OCI-LY1 (cell line): ENCODE data around the gene AJM1.

Experiments used
- H2AFZ ChIP-seq: fragments of 200-600 bp; sonication (generic), shearing (Covaris generic); 2 replicates; pipeline ENCODE4 v1.6.0; 2014; ENCODE audit warnings: antibody characterized with exemption, mild to moderate bottlenecking, low read length
- H3F3A ChIP-seq: fragments of 200-600 bp; sonication (generic), shearing (Covaris generic); 2 replicates; pipeline ENCODE4 v1.6.0; 2014; ENCODE audit warnings: mild to moderate bottlenecking, antibody characterized with exemption, low read length, moderate library complexity; ENCODE audit not compliant: insufficient read depth
- H3K27ac ChIP-seq: fragments of 200-600 bp; sonication (generic); 2 replicates; pipeline ENCODE4 v1.5.1; 2014; ENCODE audit warnings: low read length, mixed run types, mild to moderate bottlenecking, low read depth; ENCODE audit not compliant: poor library complexity, severe bottlenecking
- H3K27me3 ChIP-seq: fragments of 200-600 bp; sonication (generic); 2 replicates; pipeline ENCODE4 v1.6.0; 2014; ENCODE audit warnings: antibody characterized with exemption, mild to moderate bottlenecking, low read length, moderate library complexity; ENCODE audit not compliant: insufficient read depth
- H3K36me3 ChIP-seq: fragments of 200-600 bp; sonication (generic); 2 replicates; pipeline ENCODE4 v1.6.1; 2014; ENCODE audit warnings: mild to moderate bottlenecking, antibody characterized with exemption, low read length, moderate library complexity, mixed read lengths; ENCODE audit not compliant: insufficient read depth
- H3K4me1 ChIP-seq: fragments of 200-600 bp; sonication (generic); 2 replicates; pipeline ENCODE4 v1.5.1; 2014; ENCODE audit warnings: mild to moderate bottlenecking, low read length, moderate library complexity; ENCODE audit not compliant: insufficient read depth, severe bottlenecking
- H3K4me2 ChIP-seq: fragments of 200-600 bp; sonication (generic), shearing (Covaris generic); 2 replicates; pipeline ENCODE4 v1.6.1; 2014; ENCODE audit warnings: low read length
- H3K4me3 ChIP-seq: fragments of 200-600 bp; sonication (generic); 2 replicates; pipeline ENCODE4 v1.5.1; 2014; ENCODE audit warnings: low read length, low read depth, mild to moderate bottlenecking, mixed read lengths; ENCODE audit not compliant: poor library complexity, severe bottlenecking
- H3K79me2 ChIP-seq: fragments of 200-600 bp; shearing (Covaris generic); 2 replicates; pipeline ENCODE4 v1.6.1; 2016; ENCODE audit warnings: mixed run types, low read length, mixed read lengths; ENCODE audit not compliant: insufficient read depth
- H3K9ac ChIP-seq: fragments of 200-600 bp; sonication (generic), shearing (Covaris generic); 2 replicates; pipeline ENCODE4 v1.6.1; 2014; ENCODE audit warnings: mild to moderate bottlenecking, low read length, mixed read lengths
- H3K9me2 ChIP-seq: fragments of 200-600 bp; sonication (generic), shearing (Covaris generic); 2 replicates; pipeline ENCODE4 v1.6.1; 2014; ENCODE audit warnings: low read depth, mild to moderate bottlenecking, low read length, mixed read lengths
- H3K9me3 ChIP-seq: fragments of 200-600 bp; shearing (Covaris generic); 2 replicates; pipeline ENCODE4 v1.6.1; 2014; ENCODE audit warnings: low read length, mixed read lengths
- H4K20me1 ChIP-seq: fragments of 200-600 bp; sonication (generic), shearing (Covaris generic); 2 replicates; pipeline ENCODE4 v1.6.0; 2016; ENCODE audit warnings: mild to moderate bottlenecking, low read length; ENCODE audit not compliant: insufficient read depth
- CTCF ChIP-seq: fragments of 200-600 bp; sonication (generic), shearing (Covaris generic); IDR thresholded peaks from 2 replicates; pipeline ENCODE4 v1.5.1; 2017; ENCODE audit warnings: mild to moderate bottlenecking, antibody characterized with exemption, low read length, moderate library complexity, mixed read lengths
- EZH2 ChIP-seq: fragments of 200-600 bp; sonication (generic), shearing (Covaris generic); IDR thresholded peaks from 2 replicates; pipeline ENCODE4 v1.8.0; 2017; ENCODE audit warnings: borderline replicate concordance, mixed run types, mild to moderate bottlenecking, antibody characterized with exemption, low read length, moderate library complexity, mixed read lengths

Gene AJM1

DNA sequence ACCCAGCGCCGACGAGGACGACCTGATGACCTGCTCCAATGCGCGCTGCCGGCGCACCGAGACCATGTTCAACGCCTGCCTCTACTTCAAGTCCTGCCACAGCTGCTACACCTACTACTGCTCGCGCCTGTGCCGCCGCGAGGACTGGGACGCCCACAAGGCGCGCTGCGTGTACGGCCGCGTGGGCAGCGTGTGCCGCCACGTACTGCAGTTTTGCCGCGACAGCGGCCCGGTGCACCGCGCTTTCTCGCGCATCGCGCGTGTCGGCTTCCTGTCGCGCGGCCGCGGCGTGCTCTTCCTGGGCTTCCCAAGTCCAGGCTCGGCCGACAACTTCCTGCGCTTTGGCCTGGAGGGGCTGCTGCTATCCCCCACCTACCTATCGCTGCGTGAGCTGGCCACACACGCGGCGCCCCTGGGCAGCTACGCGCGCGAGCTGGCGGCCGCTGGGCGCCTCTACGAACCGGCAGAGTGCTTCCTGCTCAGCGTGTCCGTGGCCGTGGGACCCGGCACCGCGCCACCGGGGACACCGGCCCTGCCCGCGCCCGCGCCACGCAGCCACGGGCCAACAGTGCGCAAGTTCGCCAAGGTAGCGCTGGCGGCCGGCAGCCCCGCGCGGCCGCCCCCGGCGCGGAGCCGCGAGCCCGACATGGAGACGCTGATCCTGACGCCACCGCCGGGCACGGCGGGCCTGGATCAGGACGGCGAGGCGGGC lies 4.3 kb downstream of the AJM1 start:
- Histone ChIP-seq H2AFZ (no peak overlapping the region), H4K20me1 (no peaks in the 10 kb centered on the region), H3K4me1 (peaks cover 29% of the 10 kb centered on the region), H3K9me2 (no peaks in the 10 kb centered on the region), H3K36me3 (peaks cover 9% of the 10 kb centered on the region; the same call in 1 of the 2 replicates), H3K4me3 (no peak overlapping the region), H3K4me2 (no peak overlapping the region), H3K79me2 (no peaks in the 10 kb centered on the region), H3K9ac (no peak overlapping the region), H3K27me3 (no peaks in the 10 kb centered on the region), H3K9me3 (no peaks in the 10 kb centered on the region), H3K27ac (no peak overlapping the region), H3F3A (no peaks in the 10 kb centered on the region)
- no peak for TF ChIP-seq EZH2

GRCh38 chr9:136847088-136847825 lies 5.0 kb downstream of the AJM1 start:
- TF ChIP-seq CTCF, result no peak
- TF ChIP-seq EZH2, result no peak
- no peaks in the 10 kb centered on the region for H3K27me3 ChIP-seq
- H3K4me1 ChIP-seq, result peaks cover 22% of the 10 kb centered on the region
- H4K20me1 ChIP-seq, result no peaks in the 10 kb centered on the region
- peak overlapping the region; percentile 76 for H3K4me2 ChIP-seq
- H3F3A ChIP-seq, result no peaks in the 10 kb centered on the region
- no peak overlapping the region; the same call in 1 of the 2 replicates for H3K9ac ChIP-seq
- no peaks in the 10 kb centered on the region for H3K9me2 ChIP-seq
- H2AFZ ChIP-seq, result no peak overlapping the region
- H3K79me2 ChIP-seq, result no peaks in the 10 kb centered on the region
- H3K9me3 ChIP-seq, result no peaks in the 10 kb centered on the region
- peak overlapping the region; percentile 65 for H3K4me3 ChIP-seq
- H3K27ac ChIP-seq, result peak overlapping the region; percentile 76
- peaks cover 9% of the 10 kb centered on the region; the same call in 1 of the 2 replicates for H3K36me3 ChIP-seq

GRCh38 chr9:136847826-136848392 lies 5.6 kb downstream of the AJM1 start:
- peaks cover 19% of the 10 kb centered on the region for H3K4me1 ChIP-seq
- no peaks in the 10 kb centered on the region for H3K9me3 ChIP-seq
- H3K27me3 ChIP-seq, result no peaks in the 10 kb centered on the region
- H3K4me2 ChIP-seq, result peak overlapping the region; percentile 76
- H3K9ac ChIP-seq, result peak overlapping the region; percentile 65
- H3K27ac ChIP-seq, result peak overlapping the region; percentile 76
- TF ChIP-seq EZH2, result no peak
- no peak for TF ChIP-seq CTCF
- peak overlapping the region; percentile 65 for H3K4me3 ChIP-seq
- H3K79me2 ChIP-seq, result no peaks in the 10 kb centered on the region
- no peaks in the 10 kb centered on the region for H3F3A ChIP-seq
- H3K36me3 ChIP-seq, result peaks cover 9% of the 10 kb centered on the region; the same call in 1 of the 2 replicates
- H2AFZ ChIP-seq, result no peak overlapping the region
- no peaks in the 10 kb centered on the region for H4K20me1 ChIP-seq
- H3K9me2 ChIP-seq, result no peaks in the 10 kb centered on the region
